ENCODE results near the gene C17orf67.

C17orf67 gene

DNA sequence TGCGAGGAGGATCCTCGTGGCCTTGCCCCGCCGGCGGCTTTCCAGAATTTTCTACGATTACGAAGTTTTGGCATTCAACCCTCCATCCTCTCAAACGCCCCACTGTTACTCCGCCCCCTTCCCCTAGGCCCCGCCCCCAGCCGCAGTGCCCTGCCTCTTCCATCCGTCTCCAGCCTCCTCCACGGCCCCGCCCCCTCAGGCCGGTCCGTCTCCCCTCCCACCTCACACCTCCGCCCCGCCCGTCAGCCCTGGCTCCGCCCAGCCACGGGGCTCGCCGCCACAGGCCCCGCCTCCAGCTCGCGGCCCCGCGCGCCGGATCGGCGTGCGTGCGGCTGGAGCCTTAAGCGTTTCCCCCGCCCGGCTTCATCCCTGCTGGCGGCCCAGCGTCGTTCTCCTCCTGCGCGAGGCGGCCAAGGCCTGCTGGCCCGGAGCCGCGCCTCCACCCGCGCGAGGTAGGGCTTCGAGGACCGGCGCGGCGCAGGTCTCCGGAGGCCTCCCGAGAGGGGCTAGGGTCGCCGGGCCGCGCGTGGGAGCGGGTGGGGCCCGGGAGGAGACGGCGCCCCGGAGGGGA lies at the start of gene C17orf67, which contains the start of gene DGKE:
Gene C17orf67, minus strand, starts transcription at position 112 of the 571 bp plus-strand sequence. CDS start 18,110 bp downstream, outside the sequence.
Gene DGKE, plus strand, starts transcription at position 343 of the 571 bp plus-strand sequence. CDS start 645 bp downstream, outside the sequence.
- TF ChIP-seq, protein P1, sequence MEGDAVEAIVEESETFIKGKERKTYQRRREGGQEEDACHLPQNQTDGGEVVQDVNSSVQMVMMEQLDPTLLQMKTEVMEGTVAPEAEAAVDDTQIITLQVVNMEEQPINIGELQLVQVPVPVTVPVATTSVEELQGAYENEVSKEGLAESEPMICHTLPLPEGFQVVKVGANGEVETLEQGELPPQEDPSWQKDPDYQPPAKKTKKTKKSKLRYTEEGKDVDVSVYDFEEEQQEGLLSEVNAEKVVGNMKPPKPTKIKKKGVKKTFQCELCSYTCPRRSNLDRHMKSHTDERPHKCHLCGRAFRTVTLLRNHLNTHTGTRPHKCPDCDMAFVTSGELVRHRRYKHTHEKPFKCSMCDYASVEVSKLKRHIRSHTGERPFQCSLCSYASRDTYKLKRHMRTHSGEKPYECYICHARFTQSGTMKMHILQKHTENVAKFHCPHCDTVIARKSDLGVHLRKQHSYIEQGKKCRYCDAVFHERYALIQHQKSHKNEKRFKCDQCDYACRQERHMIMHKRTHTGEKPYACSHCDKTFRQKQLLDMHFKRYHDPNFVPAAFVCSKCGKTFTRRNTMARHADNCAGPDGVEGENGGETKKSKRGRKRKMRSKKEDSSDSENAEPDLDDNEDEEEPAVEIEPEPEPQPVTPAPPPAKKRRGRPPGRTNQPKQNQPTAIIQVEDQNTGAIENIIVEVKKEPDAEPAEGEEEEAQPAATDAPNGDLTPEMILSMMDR (IDR thresholded peaks at IDR 0.05): no peak
- no peak within 1 kb of the TSS for H3K27ac Mint-ChIP-seq
- no peaks in the 10 kb centered on the region for H3K9me3 Mint-ChIP-seq
- H3K36me3 Mint-ChIP-seq (ENCODE audit: low read depth): peaks cover 38% of the 10 kb centered on the region
- peaks cover 44% of the 10 kb centered on the region for H3K4me1 Mint-ChIP-seq
- peak within 1 kb of the TSS; percentile 85 for H3K4me3 Mint-ChIP-seq
- peaks cover 58% of the 10 kb centered on the region for H3K27me3 Mint-ChIP-seq (ENCODE audit: low read depth, poor library complexity)
- peak; percentile 99 for DNase-seq

DNA sequence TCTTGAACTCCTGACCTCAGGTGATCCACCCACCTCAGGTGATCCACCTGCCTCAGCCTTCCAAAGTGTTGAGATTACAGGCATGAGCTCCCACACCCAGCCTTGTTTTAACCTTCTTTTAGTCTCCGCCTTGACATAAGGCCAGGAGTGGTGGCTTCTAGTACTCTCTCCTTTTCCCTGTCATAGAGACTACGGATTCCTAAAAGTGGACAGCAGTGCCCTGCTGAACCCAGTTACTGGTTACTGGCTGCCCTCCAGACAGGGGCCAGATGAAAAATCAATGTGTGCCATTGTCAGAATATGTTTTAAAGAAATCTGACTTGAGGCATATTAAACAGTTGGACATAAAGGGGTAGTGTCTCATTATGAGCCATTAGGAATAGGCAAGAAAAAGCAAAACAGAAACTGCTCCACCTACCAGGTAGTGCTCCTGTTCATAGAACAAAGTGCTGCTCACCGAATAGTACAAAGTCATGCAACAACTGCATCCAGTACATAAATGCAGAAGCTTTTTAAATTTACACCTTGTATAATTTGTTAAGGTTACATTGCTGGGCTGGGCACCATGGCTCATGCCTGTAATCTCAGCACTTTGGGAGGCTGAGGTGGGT lies 48.1 kb upstream of the C17orf67 start:
- H3K27me3 Mint-ChIP-seq (ENCODE audit: low read depth, poor library complexity): peaks cover 7% of the 10 kb centered on the region
- TF ChIP-seq, protein P1 (IDR thresholded peaks at IDR 0.05): no peak
- H3K27ac Mint-ChIP-seq: no peak overlapping the region
- H3K36me3 Mint-ChIP-seq (ENCODE audit: low read depth): peaks cover 8% of the 10 kb centered on the region
- H3K4me1 Mint-ChIP-seq: no peaks in the 10 kb centered on the region
- H3K4me3 Mint-ChIP-seq: no peak overlapping the region
- DNase-seq: no peak
- H3K9me3 Mint-ChIP-seq: peaks cover 12% of the 10 kb centered on the region

GRCh38 chr17:56880571-56880970 lies 46.9 kb upstream of the C17orf67 start:
- no peak for DNase-seq
- Mint-ChIP-seq H3K36me3 (ENCODE audit: low read depth) (no peaks in the 10 kb centered on the region), H3K4me3 (no peak overlapping the region), H3K27ac (peak overlapping the region; percentile 71), H3K9me3 (peaks cover 7% of the 10 kb centered on the region), H3K27me3 (ENCODE audit: low read depth, poor library complexity) (peaks cover 10% of the 10 kb centered on the region), H3K4me1 (no peaks in the 10 kb centered on the region)
- TF ChIP-seq, protein P1 (IDR thresholded peaks at IDR 0.05): no peak

GRCh38 chr17:56880133-56880532 lies 46.4 kb upstream of the C17orf67 start:
- peaks cover 10% of the 10 kb centered on the region for H3K27me3 Mint-ChIP-seq (ENCODE audit: low read depth, poor library complexity)
- peak overlapping the region; percentile 71 for H3K27ac Mint-ChIP-seq
- H3K36me3 Mint-ChIP-seq (ENCODE audit: low read depth): no peaks in the 10 kb centered on the region
- TF ChIP-seq, protein P1 (IDR thresholded peaks at IDR 0.05): no peak
- DNase-seq: no peak
- H3K4me1 Mint-ChIP-seq: no peaks in the 10 kb centered on the region
- H3K4me3 Mint-ChIP-seq: no peak overlapping the region
- peaks cover 7% of the 10 kb centered on the region for H3K9me3 Mint-ChIP-seq

GRCh38 chr17:56879280-56879679 lies 45.6 kb upstream of the C17orf67 start:
- Mint-ChIP-seq H3K27me3 (ENCODE audit: low read depth, poor library complexity) (peaks cover 14% of the 10 kb centered on the region), H3K9me3 (peaks cover 7% of the 10 kb centered on the region), H3K36me3 (ENCODE audit: low read depth) (no peaks in the 10 kb centered on the region), H3K4me1 (no peaks in the 10 kb centered on the region), H3K27ac (no peak overlapping the region), H3K4me3 (no peak overlapping the region)
- no peak for DNase-seq
- TF ChIP-seq, protein P1 (IDR thresholded peaks at IDR 0.05): no peak

DNA sequence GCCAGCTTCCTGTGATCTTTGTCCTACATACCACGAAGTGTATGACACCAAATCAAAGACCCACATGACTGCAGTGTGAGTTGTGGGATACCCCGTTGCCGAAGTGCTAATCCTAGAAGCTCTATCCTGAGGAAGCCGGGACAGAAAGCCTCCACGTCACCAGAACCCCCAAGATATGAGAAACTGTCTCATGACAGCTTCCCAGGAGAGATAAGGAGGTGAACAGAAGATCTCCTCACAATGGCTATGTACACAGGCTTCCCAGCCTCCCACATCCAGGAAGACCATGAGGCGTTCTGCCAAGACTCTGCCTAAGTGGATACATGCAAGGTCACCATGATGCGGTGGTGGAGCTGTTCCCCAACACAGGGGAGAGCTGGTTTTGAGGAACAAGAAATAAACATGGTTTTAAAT lies 43.1 kb upstream of the C17orf67 start:
- TF ChIP-seq, protein P1 (IDR thresholded peaks at IDR 0.05): no peak
- no peak for DNase-seq
- Mint-ChIP-seq H3K27ac (no peak overlapping the region), H3K36me3 (ENCODE audit: low read depth) (no peaks in the 10 kb centered on the region), H3K4me1 (no peaks in the 10 kb centered on the region), H3K9me3 (peaks cover 7% of the 10 kb centered on the region), H3K27me3 (ENCODE audit: low read depth, poor library complexity) (peaks cover 14% of the 10 kb centered on the region), H3K4me3 (no peak overlapping the region)
